GM18907 (cell line): ENCODE results near the gene CLCA1.

Experiments used
- ATAC-seq: cut with Tn5 transposase; IDR thresholded peaks from one replicate; pipeline ENCODE4 v1.9.1; 2021; ENCODE audit warnings: mild to moderate bottlenecking, moderate library complexity; ENCODE audit not compliant: unreplicated experiment

CLCA1 gene

GRCh38 chr1:86541859-86542258 is 73.1 kb downstream of the CLCA1 start:
- no peak for ATAC-seq

GRCh38 chr1:86542631-86543030 is 73.9 kb downstream of the CLCA1 start:
- ATAC-seq, result no peak

GRCh38 chr1:86546787-86547221 is 78.1 kb downstream of the CLCA1 start, which contains the start of gene CLCA4:
Gene CLCA4 (plus strand): TSS chr1:86547078. CDS start chr1:86547120, 42 bp downstream.
- no peak for ATAC-seq

- no peak for ATAC-seq
Measured at GRCh38 chr1:86548839-86549238, 80.1 kb downstream of the CLCA1 start.
